ENCODE measurements around the gene FRMD3.

The FRMD3 gene

DNA sequence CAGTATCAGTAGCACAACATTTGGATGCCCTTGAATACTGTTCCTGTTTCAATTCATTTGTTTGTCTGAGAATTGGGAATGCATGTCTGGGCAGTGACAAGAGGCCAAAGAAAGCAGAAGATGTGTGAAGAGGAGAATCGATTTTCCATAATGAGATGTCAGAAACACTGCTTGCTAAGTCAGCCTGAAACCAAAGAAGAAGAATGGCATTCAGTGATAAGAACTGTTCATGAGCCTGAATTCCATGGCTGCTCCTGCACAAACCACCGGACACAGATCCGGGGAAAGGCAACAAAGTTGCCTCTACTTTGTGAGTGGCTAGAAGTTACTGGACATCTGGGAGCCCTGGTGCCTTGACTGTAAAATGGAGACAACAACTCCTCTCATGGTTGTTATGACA, 268.1 kb downstream of the FRMD3 start:
- DNase-seq, result no peak

DNA sequence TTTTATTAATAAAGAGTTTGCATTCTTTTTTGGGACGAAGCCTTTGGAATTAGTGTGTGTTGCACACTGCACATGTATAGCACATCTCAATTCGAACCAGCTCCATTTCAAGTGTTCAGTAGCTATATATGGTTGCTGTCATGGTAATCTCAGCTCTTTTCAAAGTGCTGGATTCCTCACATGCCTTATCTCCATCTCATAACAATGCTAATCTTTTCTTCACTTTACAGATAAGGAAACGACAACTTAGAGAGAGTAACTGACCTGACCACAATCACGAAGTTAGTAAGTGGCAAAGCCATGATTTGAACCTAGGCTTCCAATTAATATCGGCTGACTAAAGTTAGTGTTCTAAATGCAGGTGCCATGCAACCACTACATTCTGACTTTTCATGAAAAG, 270.5 kb downstream of the FRMD3 start:
- no peak for DNase-seq

- no peak for DNase-seq
Measured at GRCh38 chr9:83266666-83267496, 271.3 kb downstream of the FRMD3 start.

DNA sequence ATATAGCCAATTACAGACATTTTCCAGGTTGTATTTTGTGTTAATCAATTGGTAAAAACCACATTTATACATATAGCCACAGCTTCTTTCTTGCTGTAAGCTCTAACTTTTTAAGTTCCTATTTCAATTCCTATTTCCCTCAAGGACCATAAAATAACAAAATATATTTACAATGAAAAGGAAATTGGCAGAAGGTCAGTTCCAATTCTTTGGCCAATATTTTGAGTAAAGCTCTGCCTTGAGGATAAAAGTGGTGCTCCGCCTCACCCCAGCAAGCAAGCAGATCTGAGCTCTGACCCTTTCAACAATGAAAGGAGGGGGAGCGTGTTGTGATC, 271.9 kb downstream of the FRMD3 start:
- DNase-seq, result no peak

- DNase-seq, result no peak
Measured at GRCh38 chr9:83264315-83264714, 273.9 kb downstream of the FRMD3 start.

DNA sequence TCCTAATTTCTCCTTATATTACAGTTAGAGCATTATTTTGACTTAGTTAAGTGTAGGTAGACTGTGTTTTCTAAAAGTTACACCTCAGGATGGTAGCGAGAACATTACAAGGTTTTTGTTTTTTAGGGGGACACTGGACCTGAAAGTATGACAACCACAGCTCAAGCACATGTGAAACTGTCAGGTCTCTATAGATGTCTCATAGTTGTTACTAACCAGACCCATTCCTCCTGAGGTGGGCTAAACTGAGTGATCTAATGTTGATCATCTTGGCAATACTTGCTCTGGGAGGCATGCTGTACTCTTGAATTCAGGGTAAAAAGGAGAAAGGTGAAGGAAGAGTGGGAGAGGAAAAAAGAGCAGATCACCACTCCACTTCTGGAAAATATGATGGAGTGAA, 278.6 kb downstream of the FRMD3 start:
- DNase-seq, result no peak

DNA sequence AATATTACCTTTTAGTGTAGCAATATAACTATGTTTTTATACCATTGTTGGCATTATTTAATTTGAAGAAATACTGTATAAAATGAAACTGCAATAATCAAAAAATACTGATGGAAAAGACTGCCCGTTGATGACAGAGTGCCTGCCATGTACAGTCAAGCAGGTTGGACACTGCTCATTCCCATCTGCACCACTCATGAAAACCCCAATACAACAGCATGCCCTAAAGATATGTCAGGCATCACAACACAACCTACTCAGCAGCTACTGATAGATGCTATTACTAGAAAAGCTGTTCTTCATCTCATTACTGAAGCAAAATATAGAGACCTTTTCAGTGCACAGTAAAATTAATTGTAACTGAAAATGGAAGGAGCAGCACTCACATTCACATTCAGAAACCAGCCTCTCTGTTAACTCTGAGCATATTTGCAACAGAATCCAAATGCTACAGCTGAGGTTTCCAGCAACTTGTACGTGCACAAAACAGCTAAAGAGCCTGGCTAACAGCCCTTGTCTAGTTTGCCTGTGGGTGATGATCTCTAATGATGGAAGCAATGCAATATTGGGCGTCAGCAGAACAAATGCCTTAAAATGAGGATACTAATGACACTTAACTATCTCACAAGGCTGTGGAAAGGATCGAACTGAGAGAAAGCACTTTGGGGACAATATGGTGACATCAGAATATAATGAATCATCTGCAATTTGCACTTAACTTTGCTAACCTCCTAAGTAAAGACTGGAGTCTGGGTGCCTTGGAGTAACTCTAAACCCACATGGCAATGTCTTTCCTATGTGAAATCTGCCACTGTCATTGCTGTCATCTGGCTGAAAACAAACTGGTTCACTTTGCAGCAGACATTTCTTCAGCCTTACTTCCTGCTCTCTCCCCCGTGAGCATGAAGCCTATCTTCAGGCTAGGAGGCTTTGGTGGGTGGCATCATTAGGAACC, 280.0 kb downstream of the FRMD3 start:
- no peak for DNase-seq

DNA sequence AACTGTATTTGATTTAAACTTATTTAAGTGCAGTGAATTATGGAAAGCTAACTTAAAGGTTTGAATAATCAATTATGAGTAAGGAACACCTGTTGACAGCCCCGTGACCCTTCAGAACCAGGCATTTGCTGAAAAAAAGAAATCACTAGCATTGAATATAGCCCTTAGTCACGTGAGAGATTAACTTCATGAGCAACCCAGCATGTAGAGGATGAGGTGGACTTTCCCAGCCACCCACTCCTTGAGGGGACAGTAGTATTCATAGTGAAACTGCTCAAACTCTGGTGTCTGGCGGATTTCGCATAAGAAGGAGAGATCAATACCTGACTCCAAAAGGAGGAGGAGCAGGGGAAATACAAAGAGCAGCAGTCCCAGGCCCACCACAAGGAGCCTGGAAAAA, 290.5 kb downstream of the FRMD3 start:
- no peak for DNase-seq

DNA sequence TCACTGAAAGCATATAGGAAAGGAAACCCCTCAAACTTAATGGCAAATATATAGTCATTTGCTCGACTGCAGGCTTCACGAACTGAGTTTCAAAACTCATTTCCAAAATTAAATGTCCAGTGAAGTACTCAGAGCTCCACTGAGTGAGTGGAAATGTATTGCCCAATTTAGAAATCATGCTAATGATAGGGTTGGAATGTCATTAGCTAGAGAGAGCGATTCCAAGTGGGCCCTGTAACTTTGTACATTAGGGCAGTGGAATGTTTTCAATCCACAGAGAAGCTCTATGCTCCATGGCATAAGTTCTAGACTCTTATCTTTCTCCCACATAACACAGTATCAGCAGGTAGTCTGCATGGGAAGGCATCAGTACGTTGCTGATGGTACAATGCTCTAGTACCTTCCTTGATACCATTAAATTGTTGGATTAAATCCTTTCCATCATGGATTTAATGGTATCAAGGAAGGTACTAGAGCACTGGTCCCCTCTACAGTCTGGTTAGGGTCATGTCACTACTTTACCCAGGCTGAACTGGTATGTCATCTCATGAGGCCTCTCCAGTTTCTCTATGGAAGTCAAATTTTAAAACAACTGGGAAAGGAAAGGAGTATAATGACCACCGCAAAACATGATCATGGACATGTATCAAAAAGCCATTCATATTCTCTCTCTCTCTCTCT, 292.1 kb downstream of the FRMD3 start:
- DNase-seq, result no peak

- DNase-seq, result no peak
Measured at GRCh38 chr9:83242066-83242465, 296.1 kb downstream of the FRMD3 start.

DNA sequence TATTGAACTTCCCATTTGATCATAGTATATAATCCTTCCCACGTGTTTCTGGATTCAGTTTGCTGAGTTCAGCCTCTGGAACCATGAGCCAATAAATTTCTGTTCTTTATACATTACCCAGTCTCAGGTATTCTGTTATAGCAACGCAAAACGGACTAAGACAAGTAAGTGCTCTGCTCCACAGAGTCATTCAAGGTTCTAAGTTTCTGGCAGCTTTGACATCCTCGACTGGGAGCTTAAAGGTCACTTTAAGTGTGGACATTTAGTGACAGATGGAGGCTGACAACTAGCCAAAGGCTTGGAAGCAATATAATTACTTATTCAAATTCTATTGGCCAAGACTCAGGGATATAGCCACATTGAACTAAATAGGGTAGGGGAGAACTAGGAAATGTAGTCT, 297.5 kb downstream of the FRMD3 start:
- DNase-seq, result no peak

DNA sequence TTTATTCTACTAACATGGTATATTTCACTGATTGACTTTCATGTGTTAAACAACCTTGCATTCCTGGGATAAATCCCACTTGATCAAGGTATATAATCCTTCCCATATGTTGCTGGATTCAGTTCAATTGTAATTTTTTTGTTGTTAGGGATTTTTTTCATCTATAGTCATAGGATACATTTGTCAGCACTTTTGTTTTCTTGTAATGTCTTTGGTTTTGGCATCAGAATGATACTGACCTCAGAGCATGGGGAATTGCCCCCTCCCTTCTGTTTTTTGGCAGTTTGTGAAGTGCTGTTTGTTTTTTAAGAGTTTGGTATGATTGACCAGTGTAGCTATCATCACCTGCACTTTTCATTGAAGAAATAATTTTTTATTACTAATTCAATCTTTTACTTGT, 298.5 kb downstream of the FRMD3 start:
- DNase-seq, result no peak

DNA sequence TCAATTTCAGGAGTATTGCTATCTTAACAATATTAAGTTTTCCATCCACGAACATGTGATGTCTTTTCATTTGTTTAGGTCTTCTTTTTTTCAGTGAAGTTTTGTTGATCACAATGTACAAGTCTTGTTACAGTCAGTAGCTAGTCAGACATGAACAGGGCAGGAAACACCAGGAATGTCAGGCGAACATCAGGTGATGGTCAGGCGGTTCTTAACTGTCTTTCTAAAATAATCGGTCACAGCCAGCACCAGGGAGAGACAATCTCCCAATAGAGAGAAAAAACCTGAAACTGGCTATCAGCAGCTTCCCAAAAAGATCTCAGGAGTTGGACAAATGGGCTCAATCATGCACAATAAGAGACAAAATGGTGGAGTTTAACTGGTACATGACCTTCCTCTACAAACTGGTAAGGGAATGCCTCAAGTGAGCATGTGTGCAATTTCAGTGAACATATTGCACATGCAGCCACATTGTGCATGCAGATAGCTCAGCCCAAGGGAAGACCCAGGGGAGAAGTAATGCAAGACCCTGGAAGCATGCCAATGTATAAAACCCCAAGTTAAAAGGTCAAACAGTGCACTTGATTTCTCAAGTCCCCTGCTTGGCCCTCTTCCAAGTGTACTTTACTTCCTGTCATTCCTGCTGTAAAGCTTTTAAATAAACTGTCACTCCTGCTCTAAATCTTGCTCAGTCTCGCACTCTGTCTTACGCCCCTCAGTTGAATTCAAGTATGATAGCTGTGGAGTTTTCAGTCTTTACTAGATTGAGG, 299.1 kb downstream of the FRMD3 start:
- peak in 1 of 2 donors; percentile 28 for DNase-seq

GRCh38 chr9:83236029-83236696, 302.0 kb downstream of the FRMD3 start:
- no peak for DNase-seq

- no peak for DNase-seq
Measured at GRCh38 chr9:83235526-83235925, 302.7 kb downstream of the FRMD3 start.

- DNase-seq, result no peak
Measured at GRCh38 chr9:83234541-83234940, 303.7 kb downstream of the FRMD3 start.

DNA sequence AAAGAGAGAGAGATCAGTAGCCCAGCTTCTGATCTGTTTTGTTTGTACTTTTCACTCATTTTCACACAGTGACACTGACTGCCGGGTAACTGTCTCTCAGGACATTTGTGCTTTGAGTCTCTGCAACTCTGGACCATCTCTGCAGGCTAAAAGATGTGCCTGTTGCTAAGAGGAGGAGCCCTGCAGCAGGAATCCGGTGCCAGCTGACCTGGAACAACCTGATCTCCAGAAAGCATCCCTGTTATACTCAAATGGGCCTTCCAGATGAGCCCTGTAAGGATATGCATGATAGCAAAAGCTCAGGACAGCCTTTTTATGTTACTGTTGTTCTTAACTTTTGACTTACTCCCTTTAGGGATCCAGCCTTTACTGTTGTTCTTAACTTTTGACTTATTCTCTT, 304.6 kb downstream of the FRMD3 start:
- no peak for DNase-seq

DNA sequence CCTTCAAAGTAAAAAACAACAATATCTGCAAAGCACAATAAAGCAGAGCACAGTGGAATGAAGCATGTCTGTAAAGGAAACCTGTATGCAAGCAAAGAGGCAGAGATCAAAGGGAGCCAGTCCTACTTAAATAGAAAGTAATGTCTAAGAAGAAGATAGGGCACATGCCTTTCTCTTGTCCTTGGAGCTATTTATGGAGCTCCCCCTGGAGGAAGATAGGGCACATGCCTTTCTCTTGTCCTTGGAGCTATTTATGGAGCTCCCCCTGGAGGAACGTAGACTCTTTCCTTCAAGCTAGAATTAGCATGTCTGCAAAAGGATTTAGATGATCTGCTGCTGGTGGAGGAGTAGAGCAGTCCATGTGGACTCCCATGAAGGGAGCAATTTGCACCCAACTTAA, 307.2 kb downstream of the FRMD3 start:
- no peak for DNase-seq

GRCh38 chr9:83220730-83221129, 317.5 kb downstream of the FRMD3 start:
- no peak for DNase-seq

DNA sequence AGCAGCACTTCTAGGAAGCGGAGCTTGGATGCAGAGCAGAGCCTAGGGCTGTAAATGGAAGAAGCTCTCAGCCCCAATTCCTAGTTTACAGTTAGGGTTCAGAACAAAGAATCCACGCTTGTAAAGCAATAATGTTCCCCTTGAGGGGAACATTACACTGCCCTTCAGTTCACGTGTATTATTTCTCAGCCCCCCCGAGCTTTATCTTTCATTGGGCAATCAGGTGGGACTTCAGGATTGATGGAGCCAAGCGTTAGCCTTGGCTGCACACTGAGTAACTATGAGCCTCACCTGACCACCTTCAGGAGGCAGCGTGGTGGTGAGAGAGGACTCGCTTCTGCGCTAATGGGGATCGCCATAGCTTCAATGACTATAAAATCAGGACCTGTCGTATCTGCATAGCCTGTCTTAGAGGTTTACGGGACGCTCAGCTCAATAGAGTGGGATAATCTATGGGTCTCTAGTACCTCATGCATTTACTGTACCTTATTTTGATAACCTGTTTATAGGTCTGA, 318.2 kb downstream of the FRMD3 start:
- no peak for DNase-seq

DNA sequence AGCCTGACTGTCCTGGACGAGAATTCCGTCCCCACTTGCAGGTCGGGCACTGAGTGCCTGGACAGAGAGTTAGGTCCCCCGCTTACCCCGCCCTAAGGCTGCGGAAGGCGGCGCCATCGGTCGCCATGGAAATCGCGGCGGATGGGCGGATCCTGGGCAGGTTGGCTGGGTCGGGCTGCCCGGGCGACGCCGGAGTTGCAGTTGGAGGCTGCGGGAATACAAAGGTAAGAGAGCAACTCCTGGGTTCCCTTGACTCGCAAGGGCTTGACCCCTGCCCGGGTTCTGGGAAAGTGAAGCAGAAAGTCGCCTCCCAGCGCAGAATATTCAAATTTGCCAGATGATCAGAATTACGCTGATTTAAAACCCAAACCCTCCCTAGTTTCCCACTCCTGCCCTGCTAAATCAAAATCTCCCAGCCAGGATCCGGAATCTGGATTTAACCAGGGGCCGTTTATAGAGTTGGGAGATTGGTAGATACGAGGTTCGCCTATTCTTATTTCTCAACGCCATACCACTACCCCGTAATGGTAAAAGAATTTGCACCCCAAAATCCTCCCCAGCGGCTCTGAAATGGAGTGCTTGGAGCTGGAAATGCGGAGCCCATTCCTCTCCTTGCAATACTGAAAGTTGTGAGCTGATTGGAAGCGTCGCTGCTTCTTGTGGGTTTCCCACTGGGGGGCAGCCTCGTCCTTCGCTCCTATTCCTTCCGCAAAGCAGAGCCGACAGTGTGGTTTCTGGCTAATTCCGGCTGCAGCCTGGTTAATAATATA, 318.9 kb downstream of the FRMD3 start:
- DNase-seq, result peak in 1 of 2 donors; percentile 19
